Umbilical cord (tissue), 2 donors: ENCODE measurements around the gene ADAMTSL1. TPM values are rescaled to one million over a fixed set of nuclear protein-coding genes. Genes with fewer than 3 reads are reported as not detected.
A peak's percentile ranks its signal among the peaks of the same experiment; 100 is the strongest.

Experiments used
- DNase-seq: peaks from one replicate; pipeline ENCODE4 v3.0.0-alpha.2; 2015; ENCODE audit warnings: low spot score
- total RNA-seq: library from RNA; depleted of rRNA; stranded (reverse); fragments of >200 nt; gene quantifications from one replicate; pipeline ENCODE4 v1.2.3, GENCODE V29; 2014; ENCODE audit warnings: low replicate concordance; ENCODE audit not compliant: insufficient read depth

Gene ADAMTSL1
- total RNA-seq, 1 donor from 2014 or later, result 26.5 TPM

GRCh38 chr9:18727904-18728303 is 254.0 kb downstream of the ADAMTSL1 start:
- no peak for DNase-seq

DNA sequence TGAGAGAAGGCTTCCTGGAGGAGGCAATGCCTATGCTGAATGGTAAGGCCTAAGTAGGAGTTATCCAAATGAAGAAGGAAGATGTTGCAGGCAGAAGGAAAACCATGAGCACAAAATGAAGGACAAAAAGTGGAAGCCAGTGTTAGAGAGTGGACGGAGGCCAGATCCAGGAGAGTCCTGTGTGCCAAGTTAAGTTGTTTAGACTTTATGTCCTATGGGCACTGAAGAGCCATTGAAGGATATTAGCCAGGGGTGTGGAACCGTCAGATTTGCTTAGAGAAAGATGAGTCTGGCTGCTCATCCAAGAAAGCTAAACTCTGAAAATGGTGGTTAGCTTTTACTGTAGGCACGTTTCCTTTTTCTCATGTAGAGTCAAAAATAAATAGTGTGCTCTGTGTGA is 254.7 kb downstream of the ADAMTSL1 start:
- no peak for DNase-seq

DNA sequence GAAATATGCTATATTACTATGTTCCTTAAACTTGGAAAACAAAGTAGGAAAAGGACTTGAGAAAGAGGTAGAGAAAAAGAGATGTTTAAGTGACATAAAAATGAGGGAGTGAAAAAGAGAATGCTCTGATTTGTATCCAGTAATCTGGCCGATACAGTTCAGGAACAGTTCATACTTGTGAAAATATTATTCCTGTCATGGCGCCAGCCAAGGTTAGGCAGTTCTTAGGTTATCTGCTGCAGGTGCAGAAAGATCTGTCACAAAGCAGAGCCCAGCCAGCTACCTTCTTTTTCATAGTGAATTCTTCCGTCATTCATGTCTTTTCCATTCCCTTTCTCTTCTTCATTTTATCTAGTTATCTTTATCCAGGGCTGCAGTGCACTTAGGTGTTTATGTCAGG is 256.3 kb downstream of the ADAMTSL1 start:
- DNase-seq, result no peak

DNA sequence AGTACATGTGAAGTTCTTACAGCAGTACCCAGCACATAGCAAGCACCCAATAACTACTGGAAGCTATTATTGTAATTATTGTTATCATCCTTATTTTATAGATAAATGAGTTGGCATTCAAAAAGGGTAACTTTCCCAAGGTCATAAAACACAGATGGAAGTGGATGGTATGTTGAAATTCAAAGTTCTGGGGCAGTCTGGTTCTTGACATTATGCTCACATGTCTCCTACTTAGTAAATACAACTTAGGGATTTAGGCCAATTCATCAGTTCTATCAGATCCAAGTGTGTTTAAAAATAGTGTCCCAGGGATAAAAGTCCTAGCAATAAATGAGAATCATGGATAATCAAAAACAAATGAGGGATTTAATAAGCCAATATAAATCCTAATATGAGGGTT is 265.2 kb downstream of the ADAMTSL1 start:
- DNase-seq, result peak; percentile 49

DNA sequence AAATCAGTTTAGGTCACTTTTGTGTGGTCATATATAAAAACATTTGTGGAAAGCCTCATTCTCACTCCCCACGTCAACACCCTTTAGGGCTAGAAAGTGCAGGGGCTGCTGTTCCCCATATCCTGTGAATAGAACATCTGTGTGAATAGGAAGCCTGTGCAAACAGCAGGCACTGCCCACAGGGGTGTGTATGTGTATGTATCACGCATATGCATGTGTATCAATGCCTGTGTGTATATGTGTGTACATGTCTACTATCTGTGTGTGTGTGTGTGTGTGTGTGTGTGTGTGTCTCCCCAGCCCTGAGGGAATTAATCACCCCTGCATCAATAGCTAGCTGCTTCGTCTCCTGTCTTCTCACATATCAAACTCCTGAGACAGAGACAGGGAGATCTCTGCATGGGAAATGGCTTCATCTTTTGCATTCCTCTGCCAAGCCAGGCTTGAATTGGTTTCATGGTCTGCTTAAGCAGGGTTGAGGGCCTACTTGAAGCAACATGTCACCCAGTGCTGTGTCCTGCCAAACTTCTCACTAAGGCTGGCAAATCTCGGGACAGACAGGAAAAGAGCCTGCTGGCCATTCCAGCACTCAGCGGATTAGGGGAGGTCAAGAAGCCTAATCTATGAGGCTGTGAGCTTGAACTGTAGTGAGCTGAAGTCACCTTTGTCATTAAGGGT is 265.8 kb downstream of the ADAMTSL1 start:
- no peak for DNase-seq

- DNase-seq, result no peak
These were observed 267.4 kb downstream of the ADAMTSL1 start for GRCh38 chr9:18741359-18741758.

- peak; percentile 90 for DNase-seq
These were observed 268.0 kb downstream of the ADAMTSL1 start for GRCh38 chr9:18741945-18742344.

DNA sequence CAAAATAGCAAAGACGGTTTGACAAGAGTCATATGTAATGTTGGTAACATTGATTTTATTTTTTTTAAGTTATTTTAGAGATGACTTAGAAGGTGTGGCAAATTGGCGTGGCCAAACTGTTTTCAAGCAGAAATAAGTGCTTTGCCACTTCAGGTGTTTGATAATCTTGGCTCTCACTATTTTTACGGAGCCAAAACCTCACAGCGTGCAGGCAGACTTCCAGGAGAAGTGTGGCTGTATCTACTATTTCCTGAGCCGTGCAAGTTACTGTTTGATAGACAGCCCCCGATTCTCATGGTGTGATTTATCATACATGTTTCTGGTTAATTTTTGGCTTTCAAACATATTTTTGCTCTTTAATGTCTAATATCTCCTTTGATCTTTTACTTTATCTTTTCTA is 269.5 kb downstream of the ADAMTSL1 start:
- DNase-seq, result no peak

GRCh38 chr9:18743971-18744370 is 270.0 kb downstream of the ADAMTSL1 start:
- DNase-seq, result no peak

DNA sequence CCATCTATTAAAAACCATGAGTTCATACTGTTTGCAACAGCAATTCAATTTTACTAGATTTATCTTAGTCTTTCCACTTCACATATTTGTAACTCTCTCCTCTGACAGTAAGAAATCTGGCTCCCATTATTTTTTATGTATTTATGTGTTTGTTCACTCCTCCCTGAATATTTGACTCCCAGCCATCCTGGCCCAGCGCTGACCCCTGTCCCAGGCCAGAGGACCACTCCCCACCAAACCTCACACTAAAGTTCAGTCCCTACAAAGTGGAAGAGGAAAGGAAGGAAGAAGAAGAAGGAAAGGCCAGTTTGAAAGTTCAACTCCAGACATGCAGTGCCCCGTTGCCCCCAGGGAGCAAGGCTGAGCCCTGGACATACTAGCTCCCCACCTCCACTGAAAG is 271.8 kb downstream of the ADAMTSL1 start:
- no peak for DNase-seq

DNA sequence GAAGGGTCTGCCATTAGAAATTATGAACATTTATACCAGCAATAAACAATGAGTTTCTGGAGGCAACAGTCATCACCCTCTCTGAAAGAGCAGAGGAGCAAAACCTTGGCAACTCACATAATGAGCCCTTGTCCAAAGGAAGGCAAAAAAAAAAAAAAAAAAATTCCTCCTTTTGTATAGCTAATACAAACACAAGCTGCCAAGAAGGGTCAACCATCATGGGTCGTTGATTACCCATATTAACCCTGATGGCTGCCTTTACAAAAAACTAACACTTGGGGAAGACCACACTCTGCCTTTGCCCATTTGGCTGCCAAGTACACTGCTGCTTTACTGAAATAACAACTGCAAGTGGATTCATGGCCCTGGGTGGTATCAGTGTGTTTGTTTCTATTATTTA is 272.7 kb downstream of the ADAMTSL1 start:
- DNase-seq, result no peak

DNA sequence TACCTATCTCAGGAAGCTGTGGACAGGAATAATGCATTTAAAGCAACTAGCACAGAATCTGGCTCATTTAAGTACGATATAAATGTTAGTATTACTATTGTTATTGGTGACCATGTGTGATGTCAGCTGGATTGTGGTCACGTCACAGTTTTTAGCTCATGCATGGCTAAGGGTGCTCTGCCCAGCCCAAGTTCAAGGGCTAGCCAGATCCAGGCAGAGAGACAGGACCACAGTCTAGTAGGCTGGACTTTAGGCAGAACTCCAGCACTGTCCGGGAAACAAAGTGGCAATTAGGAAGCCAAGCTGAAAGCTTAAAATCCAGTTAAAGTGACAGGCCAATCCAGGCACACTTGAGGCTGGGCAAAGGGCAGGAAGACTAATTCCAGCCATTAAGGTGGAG is 273.6 kb downstream of the ADAMTSL1 start:
- DNase-seq, result no peak

- DNase-seq, result no peak
These were observed 274.3 kb downstream of the ADAMTSL1 start for GRCh38 chr9:18748251-18748701.

GRCh38 chr9:18749711-18750110 is 275.8 kb downstream of the ADAMTSL1 start:
- DNase-seq, result no peak

DNA sequence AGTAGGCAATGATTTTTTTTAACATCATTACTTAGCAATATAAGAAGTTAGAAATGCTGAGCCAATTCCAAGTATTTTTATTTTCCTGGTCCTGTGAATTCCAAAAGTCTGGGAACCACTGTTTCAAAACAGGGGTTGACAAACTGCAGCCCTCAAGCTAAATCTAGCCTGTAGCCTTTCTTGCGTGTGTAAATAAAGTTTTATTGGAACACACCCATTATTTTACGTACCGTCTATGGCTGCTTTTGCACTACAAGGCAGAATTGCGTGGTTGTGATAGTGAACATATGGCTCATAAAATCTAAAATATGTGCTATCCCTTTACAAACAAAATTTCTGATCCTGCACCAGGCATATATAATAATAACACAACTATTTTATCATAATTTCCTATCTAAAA is 280.0 kb downstream of the ADAMTSL1 start:
- DNase-seq, result peak; percentile 45

- no peak for DNase-seq
These were observed 280.6 kb downstream of the ADAMTSL1 start for GRCh38 chr9:18754537-18754936.

DNA sequence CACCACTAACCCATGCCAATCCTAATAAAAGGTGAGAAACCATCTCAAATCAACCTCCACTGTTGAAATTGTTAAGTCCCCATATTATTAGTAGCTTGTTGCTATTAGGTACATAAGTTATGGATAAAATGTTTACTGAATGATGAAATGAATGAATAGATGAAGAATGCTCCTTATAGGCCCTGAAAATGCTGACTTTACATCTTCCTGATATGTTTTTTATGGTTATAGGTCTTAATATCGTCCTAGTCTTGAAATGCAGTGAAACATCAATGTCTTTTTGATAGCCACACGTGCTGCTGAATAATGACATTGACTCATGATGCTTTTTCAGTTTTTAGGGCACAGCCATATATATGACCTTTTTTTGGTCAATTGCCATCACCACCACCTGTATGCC is 281.3 kb downstream of the ADAMTSL1 start:
- no peak for DNase-seq

DNA sequence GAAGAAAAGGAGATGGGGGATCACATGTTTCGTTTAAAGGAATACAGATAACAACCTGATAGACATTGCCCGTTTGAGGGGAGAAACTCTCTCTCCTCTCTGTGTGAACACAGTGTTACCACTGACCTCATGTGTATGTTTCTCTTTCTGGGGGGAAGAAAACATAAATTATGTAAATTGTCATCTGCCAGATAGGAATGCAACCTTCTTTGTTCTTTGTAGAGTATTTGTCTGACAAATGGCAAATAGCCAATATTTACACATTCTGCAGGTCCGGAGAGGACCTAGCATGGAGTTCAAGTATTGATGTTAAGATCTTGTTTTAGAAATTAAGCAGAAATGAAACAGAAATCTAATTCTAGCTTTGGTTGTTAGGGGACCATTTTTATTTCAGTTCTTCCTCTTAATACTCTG is 282.8 kb downstream of the ADAMTSL1 start:
- DNase-seq, result no peak

GRCh38 chr9:18759827-18760226 is 285.9 kb downstream of the ADAMTSL1 start:
- no peak for DNase-seq

GRCh38 chr9:18761742-18762300 is 287.9 kb downstream of the ADAMTSL1 start:
- DNase-seq, result peak; percentile 75

- DNase-seq, result no peak
These were observed 293.1 kb downstream of the ADAMTSL1 start for GRCh38 chr9:18766989-18767550.

- DNase-seq, result no peak
These were observed 295.1 kb downstream of the ADAMTSL1 start for GRCh38 chr9:18768951-18769622.
